Right lobe of liver (tissue), 6 donors: ENCODE data around the gene CNPPD1. TPM values are rescaled to one million over a fixed set of nuclear protein-coding genes. Genes with fewer than 3 reads are reported as not detected.

ENCODE experiments used
- ATAC-seq, 4 donors: fragments of 200-7000 bp; cut with Tn5 transposase; one replicate each; pipeline ENCODE4 v1.9.1; 2020; ENCODE audit warnings: mild to moderate bottlenecking in 4 of 4, moderate library complexity in 4 of 4
- DNase-seq, 3 donors: peaks; one replicate each; pipeline ENCODE4 v3.0.0-alpha.2; 2020
- H3K27ac ChIP-seq, 3 donors: fragments of 200-600 bp; one replicate each; pipeline ENCODE4 v1.8.0; 2022
- H3K27me3 ChIP-seq, 2 donors: fragments of 200-600 bp; one replicate each; pipeline ENCODE4 v1.8.0; 2022
- H3K36me3 ChIP-seq, 4 donors: fragments of 200-600 bp; sonication (generic) in 1 of 4; one replicate each; pipeline versions ENCODE4 v1.5.1 to v1.8.0; 2017 to 2022; ENCODE audit warnings: control low read depth in 1 of 4
- H3K4me1 ChIP-seq, 4 donors: fragments of 200-600 bp; sonication (generic) in 1 of 4; one replicate each; pipeline versions ENCODE4 v1.5.1 to v1.8.0; 2017 to 2022; ENCODE audit warnings: control low read depth in 1 of 4
- H3K4me3 ChIP-seq, 3 donors: fragments of 200-600 bp; one replicate each; pipeline ENCODE4 v1.8.0; 2022
- H3K9me3 ChIP-seq, 4 donors: fragments of 200-600 bp; sonication (generic) in 1 of 4; one replicate each; pipeline versions ENCODE4 v1.5.1 to v1.8.0; 2017 to 2022; ENCODE audit warnings: control low read depth in 1 of 4
- POLR2A ChIP-seq: fragments of 450-650 bp; IDR thresholded peaks from one replicate; pipeline ENCODE4 v1.6.1; 2017; ENCODE audit warnings: antibody characterized with exemption, mild to moderate bottlenecking
- WGBS: methylation state at CpG from one replicate; pipeline ENCODE4 v1.1.6; 2018; ENCODE audit warnings: low coverage, low lambda C conversion rate; ENCODE audit not compliant: insufficient coverage; ENCODE audit errors: missing lambda C conversion rate; 5-methylcytosine and 5-hydroxymethylcytosine counted together
- intact Hi-C, 2 donors: fragments of 100-400 bp; cut with DNase I; formaldehyde crosslinking; loops; one replicate each; pipeline versions ENCODE4 v1.11.2 to v1.14.1; 2022
- total RNA-seq, 6 experiments: library from RNA; depleted of rRNA in 2 of 6; stranded (reverse); fragments of >200 nt in 2 of 6; fragmentation: NEBNext Ultra II Directional in 3 of 6; extraction: Animal tissue kit (Norgen Biotek cat#: 25700) in 3 of 6; gene quantifications; one replicate each; pipeline versions ENCODE4 v1.1.0 to v1.2.4, GENCODE V29; 2016 to 2023
- TF ChIP-seq, protein P1 (sequence below), 4 donors: fragments of 200-600 bp in 3 of 4; fragments of 450-650 bp in 1 of 4; IDR thresholded peaks; one replicate each; pipeline versions ENCODE4 v1.5.1 to v1.8.0; 2016 to 2022; ENCODE audit warnings: antibody characterized with exemption in 4 of 4, mild to moderate bottlenecking in 2 of 4
- donor health status: DM: no; HTN: yes; CAD: no.
- donor health status: DM: no; HTN: no; CAD: no.
- donor health status: DM: no; HTN: no; CAD: no.
- donor health status: DM: no; HTN: yes; CAD: no.
- donor health status: DM: no; HTN: yes; CAD: no.

Gene CNPPD1
- total RNA-seq, 6 experiments from 2014 or later: 22.3 to 37.1 (median 30.2) TPM

DNA sequence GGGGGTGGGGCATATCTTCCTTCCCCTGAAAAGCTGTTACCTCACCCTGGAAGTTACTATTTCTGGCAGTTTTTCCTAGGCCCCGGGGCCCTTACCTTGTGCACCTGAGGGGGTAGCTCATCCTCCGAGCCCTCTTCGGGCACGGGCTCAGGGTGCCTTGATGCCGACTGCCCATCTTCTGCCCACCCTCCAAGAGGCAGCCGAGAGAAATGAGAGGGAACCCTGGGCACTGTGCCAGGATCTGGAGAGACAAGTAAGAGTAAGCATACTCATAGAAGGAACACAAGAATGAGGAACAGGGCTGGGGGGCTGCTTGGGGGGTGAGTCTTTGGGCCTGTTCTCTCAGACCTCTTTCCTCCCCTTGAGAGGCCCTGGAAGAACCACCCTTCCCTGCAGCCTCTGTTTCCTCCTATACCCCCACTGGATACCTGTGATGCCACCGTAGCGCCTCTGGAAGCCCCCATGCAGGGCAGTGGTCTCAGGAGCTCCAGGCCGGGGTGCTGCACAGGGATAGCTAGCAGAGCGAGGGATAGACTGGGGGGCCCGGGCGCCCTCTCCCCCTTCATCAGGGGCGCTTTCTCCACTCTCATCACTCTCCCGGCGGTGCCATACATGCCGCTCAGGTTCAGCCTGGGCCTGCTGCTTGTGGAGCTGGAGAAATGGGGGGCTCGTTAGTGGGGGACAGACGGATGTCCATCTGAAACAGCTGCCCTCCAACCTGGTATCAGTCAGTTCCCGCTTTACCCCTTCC is 44.1 kb upstream of the CNPPD1 start:
- Histone ChIP-seq H3K4me3 (no peak overlapping the region), H3K27me3 (no peaks in the 10 kb centered on the region), H3K27ac (no peak overlapping the region), H3K36me3 (peaks cover 17 to 58% (median 34%) of the 10 kb centered on the region in 4 donors), H3K4me1 (peaks cover 0 to 23% (median 11%) of the 10 kb centered on the region in 4 donors), H3K9me3 (no peaks in the 10 kb centered on the region)
- no peak for TF ChIP-seq POLR2A
- TF ChIP-seq, protein P1, sequence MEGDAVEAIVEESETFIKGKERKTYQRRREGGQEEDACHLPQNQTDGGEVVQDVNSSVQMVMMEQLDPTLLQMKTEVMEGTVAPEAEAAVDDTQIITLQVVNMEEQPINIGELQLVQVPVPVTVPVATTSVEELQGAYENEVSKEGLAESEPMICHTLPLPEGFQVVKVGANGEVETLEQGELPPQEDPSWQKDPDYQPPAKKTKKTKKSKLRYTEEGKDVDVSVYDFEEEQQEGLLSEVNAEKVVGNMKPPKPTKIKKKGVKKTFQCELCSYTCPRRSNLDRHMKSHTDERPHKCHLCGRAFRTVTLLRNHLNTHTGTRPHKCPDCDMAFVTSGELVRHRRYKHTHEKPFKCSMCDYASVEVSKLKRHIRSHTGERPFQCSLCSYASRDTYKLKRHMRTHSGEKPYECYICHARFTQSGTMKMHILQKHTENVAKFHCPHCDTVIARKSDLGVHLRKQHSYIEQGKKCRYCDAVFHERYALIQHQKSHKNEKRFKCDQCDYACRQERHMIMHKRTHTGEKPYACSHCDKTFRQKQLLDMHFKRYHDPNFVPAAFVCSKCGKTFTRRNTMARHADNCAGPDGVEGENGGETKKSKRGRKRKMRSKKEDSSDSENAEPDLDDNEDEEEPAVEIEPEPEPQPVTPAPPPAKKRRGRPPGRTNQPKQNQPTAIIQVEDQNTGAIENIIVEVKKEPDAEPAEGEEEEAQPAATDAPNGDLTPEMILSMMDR (IDR thresholded peaks at IDR 0.05): no peak
- 82% methylated on average over 9 of the region's 19 CpGs for WGBS
- intact Hi-C loops: loop anchor here in 1 of 2 donors (10.0 kb wide), 1 partner anchor 74 kb away; no protein-coding TSS in a partner anchor
- ATAC-seq (no peak), DNase-seq (no peak)

DNA sequence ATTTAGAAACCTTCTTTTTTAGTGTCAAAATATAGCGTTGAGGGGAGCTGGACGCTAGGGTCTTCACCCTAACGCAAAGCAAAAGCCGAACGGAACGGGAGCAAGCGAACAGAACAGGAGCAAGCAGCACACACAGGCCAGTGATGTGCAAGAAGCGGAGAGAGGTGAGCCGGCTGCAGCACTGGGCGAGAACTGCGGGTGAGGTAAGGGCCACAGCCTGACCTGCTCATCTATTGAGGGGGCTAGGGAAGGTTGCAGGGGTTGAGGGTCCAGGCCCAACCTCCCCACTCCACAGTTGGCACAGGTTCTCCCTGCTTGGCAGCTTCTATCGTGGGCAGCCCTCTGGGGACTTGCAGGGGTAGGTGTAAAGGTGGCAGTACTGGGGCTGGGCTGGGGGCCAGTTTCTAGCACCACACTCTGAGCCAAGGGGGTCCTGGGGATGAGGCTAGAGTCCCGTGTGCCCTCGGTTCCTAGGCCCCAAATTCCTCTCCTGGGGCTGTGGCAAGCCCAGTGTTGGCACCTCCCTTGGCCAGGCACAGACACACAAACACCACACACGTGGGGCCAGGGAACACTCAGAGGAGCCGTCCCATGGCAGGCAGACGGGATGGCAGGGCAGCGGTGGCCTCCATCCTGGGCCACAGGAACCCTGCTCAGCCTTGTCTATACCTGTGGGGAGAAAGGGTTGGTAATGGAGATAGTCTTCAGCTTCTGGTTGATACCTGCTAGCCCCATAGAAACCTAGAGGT is 43.2 kb upstream of the CNPPD1 start:
- ATAC-seq: no peak

DNA sequence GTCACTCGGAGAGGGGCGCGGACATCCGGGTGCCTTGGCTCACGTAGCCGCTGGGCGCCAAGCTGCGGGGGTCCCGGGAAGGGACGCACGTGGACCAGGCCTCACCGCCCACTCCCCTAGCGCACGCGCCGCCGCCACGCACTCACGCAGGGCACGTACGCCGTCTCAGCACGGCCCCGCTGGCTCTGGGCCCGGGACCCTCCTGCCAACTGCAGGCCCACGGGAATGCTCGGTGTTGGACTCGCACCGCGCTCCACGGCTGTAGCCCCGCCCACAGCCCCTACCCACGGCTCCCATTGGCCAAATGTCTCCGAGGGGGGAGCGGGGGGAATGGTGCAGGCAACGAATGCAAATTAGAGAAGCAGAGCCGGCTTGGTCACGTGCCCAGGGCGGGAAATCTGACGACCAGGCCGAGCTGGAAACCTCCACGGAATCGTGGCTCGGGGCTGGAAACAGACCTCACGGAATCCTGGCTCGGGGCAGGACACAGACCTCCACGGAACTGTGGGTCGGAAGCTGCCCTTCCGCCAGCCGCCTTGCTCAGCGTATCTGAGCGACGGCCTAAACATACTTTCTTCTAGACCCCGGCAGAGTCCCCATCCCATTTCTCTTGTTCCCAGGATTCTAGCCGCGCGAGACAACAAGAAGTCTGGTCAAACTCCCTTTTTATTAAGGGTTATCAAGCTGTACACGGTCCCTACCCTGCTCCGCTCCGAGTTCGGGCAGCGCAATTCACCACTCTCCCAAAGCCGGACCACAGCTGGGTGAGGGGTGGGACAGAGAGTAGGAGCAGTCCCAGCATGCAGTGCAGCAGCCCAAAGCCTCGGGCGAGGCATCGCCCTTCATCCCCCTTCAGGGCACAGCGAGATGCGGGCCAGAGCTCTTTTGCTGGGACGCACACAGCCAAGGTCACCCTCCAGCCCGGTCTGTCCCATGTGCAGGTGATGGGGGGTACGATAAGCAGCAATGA is 42.3 kb upstream of the CNPPD1 start, which contains the start of gene ABCB6:
TSS of gene ABCB6 (minus strand) at position 227 of the 970 bp plus-strand sequence. CDS start 285 bp downstream, outside the sequence.
- DNase-seq (peak; percentile 96 to 99 (median 98)), ATAC-seq (peak; percentile 88 to 94 (median 92))
- peaks cover 0 to 23% (median 11%) of the 10 kb centered on the region in 4 donors for H3K4me1 ChIP-seq
- TF ChIP-seq, protein P1 (IDR thresholded peaks at IDR 0.05): no peak
- TF ChIP-seq POLR2A: peak; percentile 63
- H3K36me3 ChIP-seq: peaks cover 6 to 53% (median 25%) of the 10 kb centered on the region in 4 donors
- peak within 1 kb of the TSS; percentile 54 to 72 (median 59) for H3K4me3 ChIP-seq
- intact Hi-C loops: loop anchor here in 1 of 2 donors (5.0 kb wide), 1 partner anchor 42 kb away; the partner anchor contains the start of genes CNPPD1 and RETREG2
- no peaks in the 10 kb centered on the region for H3K9me3 ChIP-seq
- peak within 1 kb of the TSS; percentile 68 to 85 (median 76) for H3K27ac ChIP-seq
- no peaks in the 10 kb centered on the region for H3K27me3 ChIP-seq
- 42% methylated on average over 23 of the region's 71 CpGs for WGBS

More for the DNA sequence above, 43.2 kb upstream of the CNPPD1 start:
- no peak overlapping the region for H3K4me3 ChIP-seq
- no peaks in the 10 kb centered on the region for H3K27me3 ChIP-seq
- H3K36me3 ChIP-seq: peaks cover 10 to 53% (median 31%) of the 10 kb centered on the region in 4 donors
- DNase-seq: no peak
- no peak for TF ChIP-seq POLR2A
- TF ChIP-seq, protein P1 (IDR thresholded peaks at IDR 0.05): no peak
- no peak overlapping the region for H3K27ac ChIP-seq
- H3K9me3 ChIP-seq: no peaks in the 10 kb centered on the region
- H3K4me1 ChIP-seq: peaks cover 0 to 23% (median 11%) of the 10 kb centered on the region in 4 donors
- 85% methylated on average over 11 of the region's 18 CpGs for WGBS
- intact Hi-C loops: loop anchor here in 1 of 2 donors (5.0 to 10.0 kb wide), 2 partner anchors 43 to 75 kb away; partner anchors contain the start of genes CNPPD1 and RETREG2
